Type B pancreatic cell (in vitro differentiated cells): ENCODE measurements around the gene ABCG1. TPM values are rescaled to one million over a fixed set of nuclear protein-coding genes. Genes with fewer than 3 reads are reported as not detected.

Source experiments
- DNase-seq: peaks from one replicate; pipeline ENCODE4 v3.0.0; 2021; ENCODE audit warnings: mixed read lengths; ENCODE audit not compliant: unreplicated experiment; ENCODE audit errors: extremely low spot score
- H3K27ac Mint-ChIP-seq: 2 replicates; pipeline ENCODE4 v1.8.0; 2021; ENCODE audit warnings: mild to moderate bottlenecking, mixed read lengths
- H3K27me3 Mint-ChIP-seq: 2 replicates; pipeline ENCODE4 v1.8.0; 2021; ENCODE audit warnings: mixed read lengths
- H3K36me3 Mint-ChIP-seq: 2 replicates; pipeline ENCODE4 v1.8.0; 2021; ENCODE audit warnings: mixed read lengths
- H3K4me1 Mint-ChIP-seq: one replicate; pipeline ENCODE4 v1.8.0; 2021; ENCODE audit warnings: mixed read lengths; ENCODE audit not compliant: unreplicated experiment
- H3K4me3 Mint-ChIP-seq: 2 replicates; pipeline ENCODE4 v1.8.0; 2021; ENCODE audit warnings: mild to moderate bottlenecking, mixed read lengths
- H3K9me3 Mint-ChIP-seq: 2 replicates; pipeline ENCODE4 v1.8.0; 2021; ENCODE audit warnings: mixed read lengths
- total RNA-seq: library from RNA; stranded (reverse); gene quantifications from 2 replicates; pipeline ENCODE4 v1.2.1, GENCODE V29; 2021; ENCODE audit warnings: low replicate concordance
- TF ChIP-seq, protein P1 (sequence below): fragments of 200-600 bp; sonication (generic); conservative IDR thresholded peaks from 2 replicates; pipeline ENCODE4 v1.5.0; 2021; ENCODE audit warnings: antibody characterized with exemption, mild to moderate bottlenecking

The ABCG1 gene
- total RNA-seq, 1 donor from 2014 or later = 6.2 TPM

DNA sequence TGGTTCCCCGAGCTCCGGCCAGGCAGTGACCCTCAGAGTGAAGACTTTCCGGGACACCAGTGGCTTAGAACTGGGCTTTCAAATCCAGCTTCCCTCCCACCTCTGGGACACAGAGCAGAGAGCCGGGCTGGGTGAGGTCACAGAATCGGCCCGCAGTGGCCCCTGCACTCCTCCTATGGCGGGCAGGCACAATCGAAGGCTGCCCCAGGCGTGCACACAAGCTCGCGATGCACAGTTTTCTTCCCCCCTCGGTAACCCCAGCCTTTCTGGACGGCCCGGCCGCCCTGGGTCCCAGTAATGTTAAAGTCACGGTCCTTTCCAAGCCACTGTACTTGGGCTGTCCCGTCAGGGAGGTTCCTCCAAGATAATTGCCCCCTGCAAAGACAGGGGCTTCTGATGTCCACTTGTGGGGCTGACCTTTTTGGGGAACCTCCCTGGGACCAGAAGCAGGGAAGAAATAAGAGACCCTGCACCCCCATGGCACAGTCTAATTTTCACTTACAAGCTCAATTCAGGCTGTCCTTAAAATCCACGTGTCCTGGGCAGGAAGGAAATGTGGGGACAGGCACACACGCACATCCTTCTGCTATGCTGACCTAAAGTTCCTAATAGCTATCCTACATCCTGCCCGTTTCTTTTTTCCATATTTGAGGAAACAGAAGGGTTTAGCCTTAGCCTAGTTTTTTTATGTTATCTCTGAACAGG, 82.6 kb downstream of the ABCG1 start:
- H3K4me3 Mint-ChIP-seq = no peak overlapping the region
- H3K9me3 Mint-ChIP-seq = no peaks in the 10 kb centered on the region
- DNase-seq = no peak
- H3K4me1 Mint-ChIP-seq = no peaks in the 10 kb centered on the region
- no peaks in the 10 kb centered on the region for H3K36me3 Mint-ChIP-seq
- no peaks in the 10 kb centered on the region for H3K27me3 Mint-ChIP-seq
- no peak overlapping the region for H3K27ac Mint-ChIP-seq
- TF ChIP-seq, protein P1, sequence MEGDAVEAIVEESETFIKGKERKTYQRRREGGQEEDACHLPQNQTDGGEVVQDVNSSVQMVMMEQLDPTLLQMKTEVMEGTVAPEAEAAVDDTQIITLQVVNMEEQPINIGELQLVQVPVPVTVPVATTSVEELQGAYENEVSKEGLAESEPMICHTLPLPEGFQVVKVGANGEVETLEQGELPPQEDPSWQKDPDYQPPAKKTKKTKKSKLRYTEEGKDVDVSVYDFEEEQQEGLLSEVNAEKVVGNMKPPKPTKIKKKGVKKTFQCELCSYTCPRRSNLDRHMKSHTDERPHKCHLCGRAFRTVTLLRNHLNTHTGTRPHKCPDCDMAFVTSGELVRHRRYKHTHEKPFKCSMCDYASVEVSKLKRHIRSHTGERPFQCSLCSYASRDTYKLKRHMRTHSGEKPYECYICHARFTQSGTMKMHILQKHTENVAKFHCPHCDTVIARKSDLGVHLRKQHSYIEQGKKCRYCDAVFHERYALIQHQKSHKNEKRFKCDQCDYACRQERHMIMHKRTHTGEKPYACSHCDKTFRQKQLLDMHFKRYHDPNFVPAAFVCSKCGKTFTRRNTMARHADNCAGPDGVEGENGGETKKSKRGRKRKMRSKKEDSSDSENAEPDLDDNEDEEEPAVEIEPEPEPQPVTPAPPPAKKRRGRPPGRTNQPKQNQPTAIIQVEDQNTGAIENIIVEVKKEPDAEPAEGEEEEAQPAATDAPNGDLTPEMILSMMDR = no peak

DNA sequence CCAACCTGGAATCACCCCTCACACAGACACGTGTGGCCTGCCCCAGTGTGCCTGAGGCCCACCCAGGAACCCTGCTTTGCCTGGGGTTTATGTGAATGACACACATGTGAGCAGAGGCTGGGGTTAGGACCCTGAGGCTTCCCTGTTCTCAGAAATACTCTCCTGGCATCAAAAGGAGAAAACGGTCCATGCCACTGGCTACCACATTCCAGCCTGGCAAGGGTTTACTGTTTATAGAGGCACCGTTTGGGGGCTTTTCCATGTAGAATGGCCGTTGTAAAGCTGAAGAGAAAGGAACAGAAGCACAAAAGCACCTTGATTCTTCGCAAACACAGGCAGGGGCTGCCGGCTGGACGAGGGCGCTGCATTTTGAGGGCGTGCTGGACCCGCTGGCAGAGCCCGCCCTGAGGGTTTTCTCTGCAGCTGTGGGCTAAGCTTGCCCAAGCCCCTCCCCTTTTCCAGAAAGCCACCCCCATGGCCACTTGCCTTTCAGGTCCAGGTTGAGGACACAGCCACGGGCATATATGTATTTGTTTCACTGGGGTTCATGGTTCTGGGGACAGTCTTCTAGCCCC, 83.2 kb downstream of the ABCG1 start:
- DNase-seq = no peak
- TF ChIP-seq, protein P1 = no peak
- Mint-ChIP-seq H3K27me3 (peaks cover 3% of the 10 kb centered on the region), H3K4me1 (no peaks in the 10 kb centered on the region), H3K36me3 (no peaks in the 10 kb centered on the region), H3K27ac (no peak overlapping the region), H3K9me3 (no peaks in the 10 kb centered on the region), H3K4me3 (no peak overlapping the region)

DNA sequence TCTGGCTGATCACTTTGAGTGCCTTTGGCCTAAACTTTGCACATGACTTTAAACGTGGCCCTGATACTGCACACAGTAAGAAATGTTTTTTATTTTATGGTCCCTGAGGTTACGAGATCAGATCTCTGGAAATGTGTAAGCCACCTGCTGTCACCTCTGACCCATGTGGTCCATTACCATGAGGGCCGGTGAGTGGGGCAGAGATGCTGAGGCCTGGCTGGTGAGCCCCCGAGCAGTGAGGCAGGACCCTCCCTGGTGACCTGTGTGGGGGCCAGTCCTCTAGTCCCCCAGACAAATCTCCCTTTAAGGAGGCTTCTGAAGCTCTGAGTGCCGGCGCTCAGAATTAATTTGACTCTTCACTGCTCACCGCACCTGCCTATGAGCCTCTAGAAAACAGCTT, 83.9 kb downstream of the ABCG1 start:
- Mint-ChIP-seq H3K27me3 (peaks cover 3% of the 10 kb centered on the region), H3K4me3 (no peak overlapping the region), H3K4me1 (no peaks in the 10 kb centered on the region), H3K9me3 (no peaks in the 10 kb centered on the region), H3K27ac (no peak overlapping the region), H3K36me3 (no peaks in the 10 kb centered on the region)
- TF ChIP-seq, protein P1 = no peak
- DNase-seq = no peak

DNA sequence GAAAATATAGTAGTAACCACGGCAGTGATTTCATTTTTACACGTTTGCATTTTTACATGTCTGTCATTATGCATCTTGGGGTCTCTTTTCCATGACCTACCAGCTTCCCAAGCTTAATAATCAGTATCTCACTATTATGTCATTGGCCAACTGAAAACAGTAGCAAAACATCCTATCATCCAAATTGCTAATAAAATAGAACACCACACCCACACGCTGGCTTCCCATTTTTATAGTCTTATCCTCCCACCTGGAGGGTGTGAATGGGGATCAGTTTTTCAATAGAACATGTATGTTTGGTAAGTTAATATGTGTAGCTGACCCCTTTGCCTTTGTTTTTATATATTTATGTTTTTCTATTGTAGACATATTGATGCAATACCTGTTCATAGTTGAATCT, 84.5 kb downstream of the ABCG1 start:
- peaks cover 3% of the 10 kb centered on the region for H3K27me3 Mint-ChIP-seq
- H3K27ac Mint-ChIP-seq = no peak overlapping the region
- no peaks in the 10 kb centered on the region for H3K36me3 Mint-ChIP-seq
- H3K9me3 Mint-ChIP-seq = no peaks in the 10 kb centered on the region
- no peak for DNase-seq
- H3K4me1 Mint-ChIP-seq = no peaks in the 10 kb centered on the region
- TF ChIP-seq, protein P1 = no peak
- no peak overlapping the region for H3K4me3 Mint-ChIP-seq

DNA sequence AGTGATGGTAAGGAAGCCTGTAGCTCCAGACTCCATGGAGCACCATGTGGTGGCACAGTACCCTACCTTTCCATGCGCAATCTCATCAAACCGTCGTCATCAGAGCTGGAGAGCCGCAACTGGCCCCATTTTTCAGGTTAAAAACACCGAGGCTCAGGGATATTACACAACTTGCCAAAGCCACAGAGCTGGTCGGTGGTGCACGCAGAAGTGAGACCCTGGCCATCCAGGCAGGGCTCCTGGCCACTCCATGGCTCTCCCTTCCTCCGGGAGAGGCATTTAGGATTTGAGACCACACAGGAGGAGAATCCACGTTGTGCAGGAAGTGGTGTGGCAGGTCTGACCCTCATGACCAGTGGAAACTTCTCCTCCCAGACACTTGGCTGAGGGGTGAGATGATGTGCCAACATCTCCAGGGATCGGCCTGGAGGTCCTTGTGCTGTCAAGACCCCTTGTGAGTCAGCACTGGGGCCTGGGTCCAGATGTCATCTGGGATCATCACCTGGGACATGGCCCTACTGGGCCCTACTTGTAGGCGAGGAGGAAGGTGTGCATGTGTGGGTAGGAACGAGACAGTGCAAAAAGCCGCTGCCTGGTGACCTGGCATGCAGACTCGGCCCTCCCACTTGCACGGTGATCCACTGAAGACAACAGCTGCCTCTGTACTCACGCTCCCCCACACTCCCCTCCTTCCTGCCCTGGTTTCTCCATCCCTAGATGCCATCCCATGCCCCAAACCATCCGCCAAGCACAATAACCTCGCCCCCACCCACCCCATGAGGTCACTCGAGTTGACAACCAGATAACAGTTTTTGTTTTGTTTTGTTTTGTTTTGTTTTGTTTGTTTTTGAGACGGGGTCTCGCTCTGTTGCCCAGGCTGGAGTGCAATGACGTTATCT, 85.9 kb downstream of the ABCG1 start:
- TF ChIP-seq, protein P1 = no peak
- DNase-seq = no peak
- no peak overlapping the region for H3K4me3 Mint-ChIP-seq
- H3K36me3 Mint-ChIP-seq = no peaks in the 10 kb centered on the region
- H3K9me3 Mint-ChIP-seq = no peaks in the 10 kb centered on the region
- H3K4me1 Mint-ChIP-seq = no peaks in the 10 kb centered on the region
- no peak overlapping the region for H3K27ac Mint-ChIP-seq
- peaks cover 3% of the 10 kb centered on the region for H3K27me3 Mint-ChIP-seq
